Measurements from ENCODE around the gene TMEM209.

The TMEM209 gene

GRCh38 chr7:130224210-130224609 lies 19.0 kb upstream of the TMEM209 start:
- Histone ChIP-seq H3K36me3 (ENCODE audit: low read depth) (no peaks in the 10 kb centered on the region), H3K4me3 (ENCODE audit: severe bottlenecking) (no peak overlapping the region)

GRCh38 chr7:130223646-130224045 lies 18.4 kb upstream of the TMEM209 start:
- Histone ChIP-seq H3K4me3 (ENCODE audit: severe bottlenecking) (no peak overlapping the region), H3K36me3 (ENCODE audit: low read depth) (no peaks in the 10 kb centered on the region), H3K9me3 (ENCODE audit: severe bottlenecking) (no peaks in the 10 kb centered on the region), H3K27me3 (ENCODE audit: insufficient read depth, poor library complexity, severe bottlenecking) (no peaks in the 10 kb centered on the region), H3K27ac (ENCODE audit: poor library complexity, severe bottlenecking) (no peak overlapping the region), H3K4me1 (ENCODE audit: insufficient read depth, poor library complexity, severe bottlenecking) (no peaks in the 10 kb centered on the region)
- ATAC-seq (ENCODE audit: low read depth): no peak
- no peak for DNase-seq (ENCODE audit: low spot score)
- no peak for TF ChIP-seq CTCF (IDR thresholded peaks at IDR 0.05; ENCODE audit: poor library complexity, severe bottlenecking)

More at GRCh38 chr7:130224210-130224609, 19.0 kb upstream of the TMEM209 start:
- H3K4me1 ChIP-seq (ENCODE audit: insufficient read depth, poor library complexity, severe bottlenecking): no peaks in the 10 kb centered on the region
- no peak for TF ChIP-seq CTCF (IDR thresholded peaks at IDR 0.05; ENCODE audit: poor library complexity, severe bottlenecking)
- ATAC-seq (ENCODE audit: low read depth) (no peak), DNase-seq (ENCODE audit: low spot score) (no peak)
- peak overlapping the region; percentile 15 for H3K27ac ChIP-seq (ENCODE audit: poor library complexity, severe bottlenecking)
- no peaks in the 10 kb centered on the region for H3K9me3 ChIP-seq (ENCODE audit: severe bottlenecking)
- no peaks in the 10 kb centered on the region for H3K27me3 ChIP-seq (ENCODE audit: insufficient read depth, poor library complexity, severe bottlenecking)

GRCh38 chr7:130221746-130222145 lies 16.5 kb upstream of the TMEM209 start:
- ATAC-seq (ENCODE audit: low read depth) (no peak), DNase-seq (ENCODE audit: low spot score) (no peak)

GRCh38 chr7:130219871-130220270 lies 14.7 kb upstream of the TMEM209 start:
- ATAC-seq (ENCODE audit: low read depth): no peak
- no peaks in the 10 kb centered on the region for H3K36me3 ChIP-seq (ENCODE audit: low read depth)
- no peaks in the 10 kb centered on the region for H3K9me3 ChIP-seq (ENCODE audit: severe bottlenecking)
- H3K4me1 ChIP-seq (ENCODE audit: insufficient read depth, poor library complexity, severe bottlenecking): no peaks in the 10 kb centered on the region
- no peak for TF ChIP-seq CTCF (IDR thresholded peaks at IDR 0.05; ENCODE audit: poor library complexity, severe bottlenecking)
- no peak overlapping the region for H3K4me3 ChIP-seq (ENCODE audit: severe bottlenecking)
- H3K27me3 ChIP-seq (ENCODE audit: insufficient read depth, poor library complexity, severe bottlenecking): no peaks in the 10 kb centered on the region
- no peak for DNase-seq (ENCODE audit: low spot score)
- no peak overlapping the region for H3K27ac ChIP-seq (ENCODE audit: poor library complexity, severe bottlenecking)

More at GRCh38 chr7:130221746-130222145, 16.5 kb upstream of the TMEM209 start:
- Histone ChIP-seq H3K27me3 (ENCODE audit: insufficient read depth, poor library complexity, severe bottlenecking) (no peaks in the 10 kb centered on the region), H3K4me3 (ENCODE audit: severe bottlenecking) (no peak overlapping the region), H3K36me3 (ENCODE audit: low read depth) (no peaks in the 10 kb centered on the region), H3K4me1 (ENCODE audit: insufficient read depth, poor library complexity, severe bottlenecking) (no peaks in the 10 kb centered on the region), H3K9me3 (ENCODE audit: severe bottlenecking) (no peaks in the 10 kb centered on the region), H3K27ac (ENCODE audit: poor library complexity, severe bottlenecking) (no peak overlapping the region)
- no peak for TF ChIP-seq CTCF (IDR thresholded peaks at IDR 0.05; ENCODE audit: poor library complexity, severe bottlenecking)

GRCh38 chr7:130218806-130219620 lies 13.8 kb upstream of the TMEM209 start:
- no peaks in the 10 kb centered on the region for H3K4me1 ChIP-seq (ENCODE audit: insufficient read depth, poor library complexity, severe bottlenecking)
- H3K4me3 ChIP-seq (ENCODE audit: severe bottlenecking): no peak overlapping the region
- H3K27ac ChIP-seq (ENCODE audit: poor library complexity, severe bottlenecking): no peak overlapping the region
- no peaks in the 10 kb centered on the region for H3K27me3 ChIP-seq (ENCODE audit: insufficient read depth, poor library complexity, severe bottlenecking)
- no peaks in the 10 kb centered on the region for H3K9me3 ChIP-seq (ENCODE audit: severe bottlenecking)
- no peak for TF ChIP-seq CTCF (IDR thresholded peaks at IDR 0.05; ENCODE audit: poor library complexity, severe bottlenecking)
- DNase-seq (ENCODE audit: low spot score) (no peak), ATAC-seq (ENCODE audit: low read depth) (no peak)
- H3K36me3 ChIP-seq (ENCODE audit: low read depth): no peaks in the 10 kb centered on the region

Measured in RWPE2 (cell line).